H1 (cell line): ENCODE data around the gene PRKN. TPM values are rescaled to one million over a fixed set of nuclear protein-coding genes. Genes with fewer than 3 reads are reported as not detected.

ENCODE experiments used
- CTCF ChIA-PET: fragments of 300-600 bp; sonication (Branson Sonifier 250); formaldehyde crosslinking; loops from one replicate; lab custom pipeline; 2021; ENCODE audit not compliant: partially characterized antibody; lab: Charles Lee
- POLR2A ChIA-PET: fragments of 300-600 bp; sonication (Branson Sonifier 250); formaldehyde crosslinking; loops from one replicate; lab custom pipeline; 2021; ENCODE audit warnings: inconsistent platforms; ENCODE audit not compliant: partially characterized antibody; lab: Charles Lee
- DNase-seq, 2 experiments: peaks; one replicate each; pipeline versions ENCODE4 v3.0.0 to v3.0.0-alpha.2; 2010 to 2022; ENCODE audit warnings: low spot score in 2 of 2, low read depth in 1 of 2, mixed read lengths in 1 of 2
- FAIRE-seq: peaks from 2 replicates; lab custom pipeline; 2011; peaks lifted over from hg19 to GRCh38; lab: Jason Lieb, UNC
- H2AFZ ChIP-seq: 2 replicates; pipeline ENCODE4 v1.8.1; 2012; ENCODE audit warnings: low read length, inconsistent platforms
- H2AK5ac ChIP-seq: 2 replicates; pipeline ENCODE4 v1.6.1; 2013; ENCODE audit warnings: low read depth, low read length
- H2BK120ac ChIP-seq: replicated peaks from 2 replicates; pipeline ENCODE3; 2013; ENCODE audit warnings: low read depth, low read length, inconsistent platforms
- H2BK12ac ChIP-seq: 2 replicates; pipeline ENCODE4 v1.6.1; 2013; ENCODE audit warnings: low read depth, low read length
- H2BK15ac ChIP-seq: 2 replicates; pipeline ENCODE4 v1.6.1; 2013; ENCODE audit warnings: low read length
- H2BK20ac ChIP-seq: 2 replicates; pipeline ENCODE4 v1.6.1; 2013; ENCODE audit warnings: low read length
- H2BK5ac ChIP-seq: 2 replicates; pipeline ENCODE4 v1.6.1; 2013; ENCODE audit warnings: low read depth, low read length
- H3K14ac ChIP-seq: 2 replicates; pipeline ENCODE4 v1.6.1; 2013; ENCODE audit warnings: inconsistent platforms; ENCODE audit not compliant: insufficient read length
- H3K18ac ChIP-seq: 2 replicates; pipeline ENCODE4 v1.6.1; 2013; ENCODE audit warnings: low read length; ENCODE audit errors: extremely low read depth
- H3K23ac ChIP-seq: 2 replicates; pipeline ENCODE4 v1.6.1; 2013; ENCODE audit warnings: inconsistent platforms; ENCODE audit not compliant: insufficient read length
- H3K23me2 ChIP-seq: 2 replicates; pipeline ENCODE4 v1.6.1; 2013; ENCODE audit warnings: low read depth, low read length
- H3K27ac ChIP-seq: 2 replicates; pipeline ENCODE4 v1.6.1; 2011; ENCODE audit warnings: low read depth, low read length, inconsistent platforms
- H3K27me3 ChIP-seq, 4 experiments: replicated peaks in 1 of 4; 1 replicate in 1 of 4; 2 replicates in 3 of 4; pipeline versions ENCODE4 v1.6.1 to v1.8.1; 2011 to 2013; ENCODE audit warnings: low read length in 3 of 4, mild to moderate bottlenecking in 3 of 4, inconsistent platforms in 2 of 4, mixed read lengths in 2 of 4, moderate library complexity in 1 of 4; ENCODE audit not compliant: control insufficient read depth in 3 of 4, insufficient read depth in 3 of 4; ENCODE audit errors: extremely low read depth in 1 of 4
- H3K36me3 ChIP-seq, 4 experiments: 2 replicates each; pipeline versions ENCODE4 v1.6.1 to v1.8.1; 2011 to 2013; ENCODE audit warnings: mild to moderate bottlenecking in 4 of 4, low read length in 3 of 4, moderate library complexity in 2 of 4, control low read depth in 1 of 4, inconsistent platforms in 1 of 4; ENCODE audit not compliant: insufficient read depth in 4 of 4, control insufficient read depth in 2 of 4
- H3K4ac ChIP-seq: replicated peaks from 2 replicates; pipeline ENCODE3; 2013; ENCODE audit warnings: low read length, low read depth, mixed read lengths, inconsistent platforms; ENCODE audit not compliant: insufficient read length
- H3K4me1 ChIP-seq, 4 experiments: replicated peaks in 1 of 4; 1 replicate in 1 of 4; 2 replicates in 3 of 4; pipeline versions ENCODE4 v1.6.1 to v1.8.1; 2011 to 2013; ENCODE audit warnings: low read length in 3 of 4, inconsistent platforms in 2 of 4, mixed read lengths in 1 of 4; ENCODE audit not compliant: insufficient read depth in 4 of 4, control insufficient read depth in 3 of 4
- H3K4me2 ChIP-seq, 2 experiments: 2 replicates each; pipeline versions ENCODE4 v1.6.1 to v1.8.1; 2011 to 2013; ENCODE audit warnings: low read depth in 2 of 2, low read length in 2 of 2, control low read depth in 1 of 2, inconsistent platforms in 1 of 2, mild to moderate bottlenecking in 1 of 2; ENCODE audit not compliant: insufficient read depth in 1 of 2
- H3K4me3 ChIP-seq, 4 experiments: fragments of 200-600, 300-600 bp in 1 of 4; sonication (generic), shearing (Covaris generic), sonication (Bioruptor Twin) in 1 of 4; 2 replicates each; pipeline versions ENCODE4 v1.5.1 to v1.8.1; 2011 to 2016; ENCODE audit warnings: low read length in 4 of 4, low read depth in 3 of 4, control low read depth in 2 of 4, inconsistent platforms in 2 of 4, mild to moderate bottlenecking in 2 of 4, mixed read lengths in 1 of 4, moderate library complexity in 1 of 4; ENCODE audit not compliant: insufficient read depth in 2 of 4; ENCODE audit errors: extremely low read depth in 1 of 4
- H3K56ac ChIP-seq: replicated peaks from 2 replicates; pipeline ENCODE3; 2013; ENCODE audit warnings: low read depth, mild to moderate bottlenecking, mixed read lengths, low read length, inconsistent platforms; ENCODE audit not compliant: insufficient read length
- H3K79me1 ChIP-seq: 2 replicates; pipeline ENCODE4 v1.6.1; 2013; ENCODE audit warnings: low read depth, low read length, control low read depth
- H3K79me2 ChIP-seq, 2 experiments: 2 replicates each; pipeline versions ENCODE4 v1.6.1 to v1.8.1; 2012 to 2013; ENCODE audit warnings: low read length in 2 of 2, mild to moderate bottlenecking in 2 of 2, inconsistent platforms in 1 of 2; ENCODE audit not compliant: insufficient read depth in 2 of 2, control insufficient read depth in 1 of 2
- H3K9ac ChIP-seq, 4 experiments: replicated peaks in 1 of 4; 1 replicate in 1 of 4; 2 replicates in 3 of 4; pipeline versions ENCODE4 v1.6.1 to v1.8.1; 2011 to 2013; ENCODE audit warnings: low read depth in 3 of 4, low read length in 3 of 4, control low read depth in 2 of 4, mild to moderate bottlenecking in 2 of 4, moderate library complexity in 2 of 4, inconsistent platforms in 1 of 4; ENCODE audit errors: extremely low read depth in 1 of 4
- H3K9me3 ChIP-seq, 2 experiments: 2 replicates each; pipeline versions ENCODE4 v1.6.1 to v1.8.1; 2012 to 2013; ENCODE audit warnings: mild to moderate bottlenecking in 2 of 2, moderate library complexity in 2 of 2, control low read depth in 1 of 2, inconsistent platforms in 1 of 2, low read depth in 1 of 2, low read length in 1 of 2, mixed read lengths in 1 of 2; ENCODE audit not compliant: insufficient read depth in 2 of 2
- H4K20me1 ChIP-seq, 2 experiments: replicated peaks in 1 of 2; 2 replicates each; pipeline versions ENCODE3 to v1.8.1; 2011 to 2013; ENCODE audit warnings: inconsistent platforms in 2 of 2, low read length in 2 of 2, mild to moderate bottlenecking in 1 of 2; ENCODE audit not compliant: insufficient read depth in 2 of 2, control insufficient read depth in 1 of 2
- H4K5ac ChIP-seq: 2 replicates; pipeline ENCODE4 v1.6.1; 2013; ENCODE audit warnings: low read length, low read depth, mixed read lengths, inconsistent platforms; ENCODE audit not compliant: insufficient read length
- H4K8ac ChIP-seq: 2 replicates; pipeline ENCODE4 v1.8.0; 2013; ENCODE audit warnings: mild to moderate bottlenecking, moderate library complexity, low read length, inconsistent platforms; ENCODE audit not compliant: insufficient read depth; ENCODE audit errors: extremely low read depth
- H4K91ac ChIP-seq: replicated peaks from 2 replicates; pipeline ENCODE3; 2013; ENCODE audit warnings: low read length, mixed read lengths, inconsistent platforms; ENCODE audit not compliant: insufficient read length
- BACH1 ChIP-seq: IDR thresholded peaks from 2 replicates; pipeline ENCODE4 v1.6.1; 2012; ENCODE audit warnings: low read length, improper control_type of control experiment
- BCL11A ChIP-seq, 2 experiments: IDR thresholded peaks; one replicate each; pipeline ENCODE4 v1.6.1; 2011; ENCODE audit warnings: low read depth in 2 of 2, low read length in 2 of 2, mild to moderate bottlenecking in 2 of 2
- CTBP2 ChIP-seq: IDR thresholded peaks from 2 replicates; pipeline ENCODE4 v1.7.0; 2011; ENCODE audit warnings: borderline replicate concordance, mild to moderate bottlenecking, moderate library complexity, mixed read lengths, low read length; ENCODE audit not compliant: insufficient read depth, insufficient read length
- CTCF ChIP-seq, 3 experiments: IDR thresholded peaks; 1 replicate in 2 of 3; 2 replicates in 1 of 3; pipeline versions ENCODE4 v1.5.1 to v1.6.1; 2011; ENCODE audit warnings: low read length in 3 of 3, mild to moderate bottlenecking in 3 of 3, inconsistent platforms in 2 of 3, low read depth in 1 of 3, moderate library complexity in 1 of 3; ENCODE audit not compliant: insufficient read depth in 1 of 3; ENCODE audit errors: control extremely low read depth in 1 of 3
- EP300 ChIP-seq, 2 experiments: IDR thresholded peaks; 1 replicate in 1 of 2; 2 replicates in 1 of 2; pipeline ENCODE4 v1.6.1; 2011 to 2012; ENCODE audit warnings: low read depth in 2 of 2, low read length in 2 of 2, mild to moderate bottlenecking in 2 of 2, borderline replicate concordance in 1 of 2, inconsistent platforms in 1 of 2, moderate library complexity in 1 of 2
- GTF2F1 ChIP-seq: IDR thresholded peaks from 2 replicates; pipeline ENCODE4 v1.6.1; 2012; ENCODE audit warnings: low read depth, low read length, improper control_type of control experiment, borderline replicate concordance
- MAX ChIP-seq: IDR thresholded peaks from 2 replicates; pipeline ENCODE4 v1.6.1; 2012; ENCODE audit warnings: inconsistent platforms
- SIN3A ChIP-seq, 2 experiments: IDR thresholded peaks in 1 of 2; conservative IDR thresholded peaks in 1 of 2; 2 replicates each; pipeline ENCODE4 v1.6.1; 2011 to 2012; ENCODE audit warnings: low read length in 2 of 2, improper control_type of control experiment in 1 of 2, low read depth in 1 of 2, mild to moderate bottlenecking in 1 of 2
- SP2 ChIP-seq: IDR thresholded peaks from 2 replicates; pipeline ENCODE4 v1.6.1; 2012; ENCODE audit warnings: mild to moderate bottlenecking, low read length, inconsistent platforms
- USF2 ChIP-seq: IDR thresholded peaks from 2 replicates; pipeline ENCODE4 v1.6.1; 2011; ENCODE audit warnings: low read length, improper control_type of control experiment
- whole genome bisulfite sequencing, 2 experiments: shearing (Covaris generic) in 1 of 2; methylation state at CpG; one replicate each; pipeline versions ENCODE4 v1.1.6 to v1.1.7; 2013 to 2015; ENCODE audit warnings: low lambda C conversion rate in 2 of 2, mixed read lengths in 2 of 2, inconsistent platforms in 1 of 2, low coverage in 1 of 2, missing lambda C conversion rate in 1 of 2; ENCODE audit not compliant: insufficient replicate concordance in 2 of 2, insufficient coverage in 1 of 2, insufficient read length in 1 of 2; ENCODE audit errors: extremely low coverage in 1 of 2, missing lambda C conversion rate in 1 of 2; 5-methylcytosine and 5-hydroxymethylcytosine counted together
- polyA plus RNA-seq, 7 experiments: library from polyadenylated mRNA; depleted of rRNA in 3 of 7; stranded (reverse) in 5 of 7; unstranded in 2 of 7; fragments of >200 nt in 5 of 7; fragments of 200-250 nt in 2 of 7; gene quantifications; 1 replicate in 5 of 7; 2 replicates in 1 of 7; 4 replicates in 1 of 7; pipeline versions ENCODE4 v1.2.1 to v1.2.3, GENCODE V29; 2011 to 2013; ENCODE audit warnings: missing spikeins in 2 of 7, mixed read lengths in 2 of 7
- total RNA-seq: library from RNA; stranded (reverse); fragmentation: NEBNext Ultra II Directional; extraction: Animal tissue kit (Norgen Biotek cat#: 25700); gene quantifications from 2 replicates; pipeline ENCODE4 v1.2.1, GENCODE V29; 2021

PRKN gene
- total and polyA plus RNA-seq, 2 of the 8 experiments (the other 6 are each of a cell fraction or from before 2014, with no cell fraction given), result 0.13 to 0.29 TPM

GRCh38 chr6:162203287-162203686 is 524.3 kb downstream of the PRKN start:
- Histone ChIP-seq H4K91ac (no peak overlapping the region), H3K4me2 (no peak overlapping the region), H3K18ac (no peak overlapping the region), H3K4ac (no peak overlapping the region), H2AK5ac (no peak overlapping the region), H3K23me2 (no peaks in the 10 kb centered on the region), H2AFZ (no peak overlapping the region), H3K4me3 (no peak overlapping the region), H3K4me1 (no peaks in the 10 kb centered on the region), H2BK120ac (no peak overlapping the region), H4K20me1 (no peaks in the 10 kb centered on the region), H3K27ac (no peak overlapping the region), H4K5ac (no peak overlapping the region), H2BK12ac (no peak overlapping the region), H3K23ac (no peak overlapping the region), H2BK15ac (no peak overlapping the region), H3K14ac (no peak overlapping the region), H4K8ac (no peak overlapping the region), H3K56ac (no peak overlapping the region), H2BK5ac (no peak overlapping the region), H3K79me1 (no peaks in the 10 kb centered on the region), H2BK20ac (no peak overlapping the region), H3K9me3 (no peaks in the 10 kb centered on the region), H3K27me3 (no peaks in the 10 kb centered on the region), H3K79me2 (no peaks in the 10 kb centered on the region), H3K36me3 (no peaks in the 10 kb centered on the region), H3K9ac (no peak overlapping the region)
- CTCF ChIA-PET, result interaction anchor here (1.0 kb wide), 1 partner anchor 455 kb away, joined by 3 read pairs; no protein-coding TSS in a partner anchor
- FAIRE-seq, result no peak
- no peak for DNase-seq
- POLR2A ChIA-PET, result no interaction called here
- WGBS, 2 experiments, result 90% methylated on average over 5 of the region's 5 CpGs; no CpG with 5 or more reads in 1 of the 2 experiments
- TF ChIP-seq SP2, result no peak
- no peak for TF ChIP-seq CTCF (IDR thresholded peaks at IDR 0.05; ENCODE audit: control extremely low read depth in 1 of 3, insufficient read depth in 1 of 3, low read depth in 1 of 3, low read length in 3 of 3)
- TF ChIP-seq SIN3A (conservative IDR thresholded peaks at IDR 0.05 in 1 of 2, IDR thresholded peaks at IDR 0.05 in 1 of 2; ENCODE audit: low read depth in 1 of 2, low read length in 2 of 2), result no peak
- no peak for TF ChIP-seq USF2
- no peak for TF ChIP-seq GTF2F1
- no peak for TF ChIP-seq MAX
- TF ChIP-seq CTBP2, result no peak
- TF ChIP-seq BCL11A (IDR thresholded peaks at IDR 0.05; ENCODE audit: low read depth in 2 of 2, low read length in 2 of 2), result no peak
- no peak for TF ChIP-seq BACH1
- TF ChIP-seq EP300 (IDR thresholded peaks at IDR 0.05; ENCODE audit: borderline replicate concordance in 1 of 2, low read depth in 2 of 2, low read length in 2 of 2), result no peak
